ENCODE results near the gene WDFY4. TPM values are rescaled to one million over a fixed set of nuclear protein-coding genes. Genes with fewer than 3 reads are reported as not detected.

WDFY4 gene
- total and polyA plus RNA-seq, 4 donors = 4.6 to 26.9 (median 13.5) TPM

GRCh38 chr10:48935577-48935976 is 250.9 kb downstream of the WDFY4 start:
- DNase-seq = no peak
- Histone ChIP-seq H3K9ac (ENCODE audit: insufficient read depth in 1 of 2, low read length in 2 of 2) (peak overlapping the region in 1 of 2 donors; percentile 1), H3K27me3 (ENCODE audit: control insufficient read depth in 3 of 3, insufficient read depth in 3 of 3, low read length in 2 of 3) (no peaks in the 10 kb centered on the region), H3K36me3 (ENCODE audit: control insufficient read depth in 4 of 4, insufficient read depth in 4 of 4, low read length in 4 of 4) (no peaks in the 10 kb centered on the region), H3K27ac (ENCODE audit: low read depth in 1 of 2, low read length in 1 of 2) (no peak overlapping the region), H3K4me3 (no peak overlapping the region), H3K9me3 (ENCODE audit: control insufficient read depth in 4 of 4, insufficient read depth in 3 of 4, low read length in 3 of 4) (no peaks in the 10 kb centered on the region), H3K4me1 (ENCODE audit: control insufficient read depth in 5 of 5, insufficient read depth in 5 of 5, low read length in 5 of 5) (peaks cover 0 to 29% (median 7%) of the 10 kb centered on the region in 5 donors)
- no peak for ATAC-seq (ENCODE audit: insufficient read depth, low FRiP score)
- TF ChIP-seq CTCF (IDR thresholded peaks at IDR 0.05; ENCODE audit: control extremely low read depth, extremely low read depth) = no peak

GRCh38 chr10:48937796-48938195 is 253.1 kb downstream of the WDFY4 start:
- Histone ChIP-seq H3K9ac (ENCODE audit: insufficient read depth in 1 of 2, low read length in 2 of 2) (no peak overlapping the region), H3K27me3 (ENCODE audit: control insufficient read depth in 3 of 3, insufficient read depth in 3 of 3, low read length in 2 of 3) (no peaks in the 10 kb centered on the region), H3K4me1 (ENCODE audit: control insufficient read depth in 5 of 5, insufficient read depth in 5 of 5, low read length in 5 of 5) (peaks cover 0 to 18% (median 4%) of the 10 kb centered on the region in 5 donors), H3K4me3 (no peak overlapping the region), H3K36me3 (ENCODE audit: control insufficient read depth in 4 of 4, insufficient read depth in 4 of 4, low read length in 4 of 4) (no peaks in the 10 kb centered on the region), H3K9me3 (ENCODE audit: control insufficient read depth in 4 of 4, insufficient read depth in 3 of 4, low read length in 3 of 4) (no peaks in the 10 kb centered on the region), H3K27ac (ENCODE audit: low read depth in 1 of 2, low read length in 1 of 2) (no peak overlapping the region)
- no peak for ATAC-seq (ENCODE audit: insufficient read depth, low FRiP score)
- WGBS, 2 donors = 90 to 99% methylated on average over 3 of the region's 3 CpGs
- no peak for DNase-seq
- no peak for TF ChIP-seq CTCF (IDR thresholded peaks at IDR 0.05; ENCODE audit: control extremely low read depth, extremely low read depth)

- Histone ChIP-seq H3K4me1 (ENCODE audit: control insufficient read depth in 5 of 5, insufficient read depth in 5 of 5, low read length in 5 of 5) (peaks cover 0 to 18% (median 4%) of the 10 kb centered on the region in 5 donors), H3K4me3 (no peak overlapping the region), H3K9ac (ENCODE audit: insufficient read depth in 1 of 2, low read length in 2 of 2) (no peak overlapping the region), H3K9me3 (ENCODE audit: control insufficient read depth in 4 of 4, insufficient read depth in 3 of 4, low read length in 3 of 4) (no peaks in the 10 kb centered on the region), H3K36me3 (ENCODE audit: control insufficient read depth in 4 of 4, insufficient read depth in 4 of 4, low read length in 4 of 4) (no peaks in the 10 kb centered on the region), H3K27ac (ENCODE audit: low read depth in 1 of 2, low read length in 1 of 2) (no peak overlapping the region), H3K27me3 (ENCODE audit: control insufficient read depth in 3 of 3, insufficient read depth in 3 of 3, low read length in 2 of 3) (no peaks in the 10 kb centered on the region)
- 80 to 88% methylated on average over 2 of the region's 2 CpGs for WGBS, 2 donors
- ATAC-seq (ENCODE audit: insufficient read depth, low FRiP score) (no peak), DNase-seq (no peak)
- no peak for TF ChIP-seq CTCF (IDR thresholded peaks at IDR 0.05; ENCODE audit: control extremely low read depth, extremely low read depth)
These were observed 253.6 kb downstream of the WDFY4 start for GRCh38 chr10:48938281-48938680.

GRCh38 chr10:48938990-48939536 is 254.4 kb downstream of the WDFY4 start:
- no peak overlapping the region for H3K27ac ChIP-seq (ENCODE audit: low read depth in 1 of 2, low read length in 1 of 2)
- no peak overlapping the region for H3K9ac ChIP-seq (ENCODE audit: insufficient read depth in 1 of 2, low read length in 2 of 2)
- DNase-seq = no peak
- H3K9me3 ChIP-seq (ENCODE audit: control insufficient read depth in 4 of 4, insufficient read depth in 3 of 4, low read length in 3 of 4) = no peaks in the 10 kb centered on the region
- H3K27me3 ChIP-seq (ENCODE audit: control insufficient read depth in 3 of 3, insufficient read depth in 3 of 3, low read length in 2 of 3) = no peaks in the 10 kb centered on the region
- 71 to 77% methylated on average over 6 of the region's 6 CpGs for WGBS, 2 donors
- ATAC-seq (ENCODE audit: insufficient read depth, low FRiP score) = no peak
- peaks cover 0 to 16% (median 4%) of the 10 kb centered on the region in 5 donors for H3K4me1 ChIP-seq (ENCODE audit: control insufficient read depth in 5 of 5, insufficient read depth in 5 of 5, low read length in 5 of 5)
- H3K36me3 ChIP-seq (ENCODE audit: control insufficient read depth in 4 of 4, insufficient read depth in 4 of 4, low read length in 4 of 4) = no peaks in the 10 kb centered on the region
- no peak for TF ChIP-seq CTCF (IDR thresholded peaks at IDR 0.05; ENCODE audit: control extremely low read depth, extremely low read depth)
- H3K4me3 ChIP-seq = no peak overlapping the region

Measured in lung (tissue), 12 donors.